Breast epithelium (tissue), 3 donors: ENCODE measurements around the gene COL18A1.

Source experiments
- CTCF ChIP-seq, 3 donors: fragments of 450-650 bp; IDR thresholded peaks; one replicate each; pipeline ENCODE4 v1.5.1; 2016 to 2017; ENCODE audit warnings: antibody characterized with exemption in 3 of 3, mild to moderate bottlenecking in 3 of 3, moderate library complexity in 3 of 3
- POLR2A ChIP-seq: fragments of 450-650 bp; IDR thresholded peaks from one replicate; pipeline ENCODE4 v1.6.1; 2016; ENCODE audit warnings: antibody characterized with exemption, mild to moderate bottlenecking, moderate library complexity
- POLR2AphosphoS5 ChIP-seq, 3 donors: sonication (generic); formaldehyde crosslinking; IDR thresholded peaks; one replicate each; pipeline ENCODE4 v1.6.1; 2017; ENCODE audit warnings: antibody characterized with exemption in 3 of 3

- TF ChIP-seq CTCF (IDR thresholded peaks at IDR 0.05) (no peak), POLR2A (no peak), POLR2AphosphoS5 (IDR thresholded peaks at IDR 0.05) (no peak)
Measured at GRCh38 chr21:45508607-45509565, 103.9 kb downstream of the COL18A1 start.
